ENCODE data around the gene FSD1.
A peak's percentile ranks its signal among the peaks of the same experiment; 100 is the strongest.

FSD1 gene

GRCh38 chr19:4369109-4369887, 64.9 kb downstream of the FSD1 start:
- Histone ChIP-seq H3K9ac (ENCODE audit: low read length) (peak overlapping the region; percentile 56; the same call in 1 of the 2 replicates), H3K4me2 (ENCODE audit: low read length) (peak overlapping the region; percentile 67), H3F3A (ENCODE audit: insufficient read depth, low read length) (no peaks in the 10 kb centered on the region), H3K9me3 (ENCODE audit: low read length) (no peaks in the 10 kb centered on the region), H4K20me1 (ENCODE audit: insufficient read depth, low read length) (no peaks in the 10 kb centered on the region), H3K9me2 (ENCODE audit: low read depth, low read length) (no peaks in the 10 kb centered on the region), H2AFZ (ENCODE audit: low read length) (no peak overlapping the region), H3K36me3 (ENCODE audit: insufficient read depth, low read length) (peaks cover 11% of the 10 kb centered on the region), H3K27me3 (ENCODE audit: insufficient read depth, low read length) (no peaks in the 10 kb centered on the region), H3K4me1 (ENCODE audit: insufficient read depth, low read length, severe bottlenecking) (peaks cover 26% of the 10 kb centered on the region), H3K4me3 (ENCODE audit: low read depth, low read length, poor library complexity, severe bottlenecking) (peak overlapping the region; percentile 42), H3K27ac (ENCODE audit: low read depth, low read length, poor library complexity, severe bottlenecking) (peak overlapping the region; percentile 81), H3K79me2 (ENCODE audit: insufficient read depth, low read length) (no peaks in the 10 kb centered on the region)
- TF ChIP-seq EZH2 (IDR thresholded peaks at IDR 0.05; ENCODE audit: borderline replicate concordance, low read length): no peak
- TF ChIP-seq CTCF (IDR thresholded peaks at IDR 0.05; ENCODE audit: low read length): no peak

- peak overlapping the region; percentile 81 for H3K27ac ChIP-seq (ENCODE audit: low read depth, low read length, poor library complexity, severe bottlenecking)
- TF ChIP-seq EZH2 (IDR thresholded peaks at IDR 0.05; ENCODE audit: borderline replicate concordance, low read length): no peak
- peak; percentile 75 for TF ChIP-seq CTCF (IDR thresholded peaks at IDR 0.05; ENCODE audit: low read length)
- peak overlapping the region; percentile 42 for H3K4me3 ChIP-seq (ENCODE audit: low read depth, low read length, poor library complexity, severe bottlenecking)
- peaks cover 26% of the 10 kb centered on the region for H3K4me1 ChIP-seq (ENCODE audit: insufficient read depth, low read length, severe bottlenecking)
- peaks cover 11% of the 10 kb centered on the region for H3K36me3 ChIP-seq (ENCODE audit: insufficient read depth, low read length)
- H3K79me2 ChIP-seq (ENCODE audit: insufficient read depth, low read length): no peaks in the 10 kb centered on the region
- H3K9me3 ChIP-seq (ENCODE audit: low read length): no peaks in the 10 kb centered on the region
- H3F3A ChIP-seq (ENCODE audit: insufficient read depth, low read length): no peaks in the 10 kb centered on the region
- H4K20me1 ChIP-seq (ENCODE audit: insufficient read depth, low read length): no peaks in the 10 kb centered on the region
- no peak overlapping the region for H2AFZ ChIP-seq (ENCODE audit: low read length)
- peak overlapping the region; percentile 56; the same call in 1 of the 2 replicates for H3K9ac ChIP-seq (ENCODE audit: low read length)
- peak overlapping the region; percentile 67 for H3K4me2 ChIP-seq (ENCODE audit: low read length)
- no peaks in the 10 kb centered on the region for H3K27me3 ChIP-seq (ENCODE audit: insufficient read depth, low read length)
- no peaks in the 10 kb centered on the region for H3K9me2 ChIP-seq (ENCODE audit: low read depth, low read length)
Measured at GRCh38 chr19:4369888-4370260, 65.5 kb downstream of the FSD1 start.

- no peak overlapping the region for H3K27ac ChIP-seq (ENCODE audit: low read depth, low read length, poor library complexity, severe bottlenecking)
- peak overlapping the region; percentile 14 for H3K4me3 ChIP-seq (ENCODE audit: low read depth, low read length, poor library complexity, severe bottlenecking)
- no peaks in the 10 kb centered on the region for H3K9me2 ChIP-seq (ENCODE audit: low read depth, low read length)
- H3K79me2 ChIP-seq (ENCODE audit: insufficient read depth, low read length): no peaks in the 10 kb centered on the region
- peaks cover 33% of the 10 kb centered on the region for H3K4me1 ChIP-seq (ENCODE audit: insufficient read depth, low read length, severe bottlenecking)
- TF ChIP-seq CTCF (IDR thresholded peaks at IDR 0.05; ENCODE audit: low read length): no peak
- no peak for TF ChIP-seq EZH2 (IDR thresholded peaks at IDR 0.05; ENCODE audit: borderline replicate concordance, low read length)
- peaks cover 5% of the 10 kb centered on the region for H3K36me3 ChIP-seq (ENCODE audit: insufficient read depth, low read length)
- H3K27me3 ChIP-seq (ENCODE audit: insufficient read depth, low read length): no peaks in the 10 kb centered on the region
- peak overlapping the region; percentile 32; the same call in 1 of the 2 replicates for H3K9ac ChIP-seq (ENCODE audit: low read length)
- no peaks in the 10 kb centered on the region for H3F3A ChIP-seq (ENCODE audit: insufficient read depth, low read length)
- no peaks in the 10 kb centered on the region for H4K20me1 ChIP-seq (ENCODE audit: insufficient read depth, low read length)
- no peak overlapping the region for H2AFZ ChIP-seq (ENCODE audit: low read length)
- H3K4me2 ChIP-seq (ENCODE audit: low read length): peak overlapping the region; percentile 67; the same call in 1 of the 2 replicates
- H3K9me3 ChIP-seq (ENCODE audit: low read length): no peaks in the 10 kb centered on the region
Measured at GRCh38 chr19:4370418-4371041, 66.1 kb downstream of the FSD1 start.

Data from OCI-LY1 (cell line).